Stimulated activated memory B cell treated with anti-CD40 and anti-IgM and Interleukin-4, amounts not matched to agents 10 μg/mL and 1 μg/mL and 100 μg/mL, for 72 hours (primary cell): Measurements from ENCODE around the gene GFM2.
"Not testable (repeated sequence)": the region's sequence is repeated elsewhere in the genome, so short reads cannot be mapped to it uniquely, and the experiment has no call there.

ENCODE experiments used
- ATAC-seq: fragments of 150-1000 bp; cut with Tn5 transposase; 2 replicates; pipeline ENCODE4 v1.10.0; 2021
- H3K27ac Mint-ChIP-seq: one replicate; pipeline ENCODE4 v1.8.0; 2022; ENCODE audit warnings: mild to moderate bottlenecking, mixed read lengths
- H3K27me3 Mint-ChIP-seq: one replicate; pipeline ENCODE4 v1.8.0; 2022; ENCODE audit warnings: mixed read lengths
- H3K36me3 Mint-ChIP-seq: one replicate; pipeline ENCODE4 v1.8.0; 2022; ENCODE audit warnings: mixed read lengths
- H3K4me1 Mint-ChIP-seq: one replicate; pipeline ENCODE4 v1.8.0; 2022; ENCODE audit warnings: mixed read lengths
- H3K4me3 Mint-ChIP-seq: one replicate; pipeline ENCODE4 v1.8.0; 2022; ENCODE audit warnings: mild to moderate bottlenecking, moderate library complexity, mixed read lengths
- H3K9me3 Mint-ChIP-seq: one replicate; pipeline ENCODE4 v1.8.0; 2022; ENCODE audit warnings: mixed read lengths

The GFM2 gene, protein sequence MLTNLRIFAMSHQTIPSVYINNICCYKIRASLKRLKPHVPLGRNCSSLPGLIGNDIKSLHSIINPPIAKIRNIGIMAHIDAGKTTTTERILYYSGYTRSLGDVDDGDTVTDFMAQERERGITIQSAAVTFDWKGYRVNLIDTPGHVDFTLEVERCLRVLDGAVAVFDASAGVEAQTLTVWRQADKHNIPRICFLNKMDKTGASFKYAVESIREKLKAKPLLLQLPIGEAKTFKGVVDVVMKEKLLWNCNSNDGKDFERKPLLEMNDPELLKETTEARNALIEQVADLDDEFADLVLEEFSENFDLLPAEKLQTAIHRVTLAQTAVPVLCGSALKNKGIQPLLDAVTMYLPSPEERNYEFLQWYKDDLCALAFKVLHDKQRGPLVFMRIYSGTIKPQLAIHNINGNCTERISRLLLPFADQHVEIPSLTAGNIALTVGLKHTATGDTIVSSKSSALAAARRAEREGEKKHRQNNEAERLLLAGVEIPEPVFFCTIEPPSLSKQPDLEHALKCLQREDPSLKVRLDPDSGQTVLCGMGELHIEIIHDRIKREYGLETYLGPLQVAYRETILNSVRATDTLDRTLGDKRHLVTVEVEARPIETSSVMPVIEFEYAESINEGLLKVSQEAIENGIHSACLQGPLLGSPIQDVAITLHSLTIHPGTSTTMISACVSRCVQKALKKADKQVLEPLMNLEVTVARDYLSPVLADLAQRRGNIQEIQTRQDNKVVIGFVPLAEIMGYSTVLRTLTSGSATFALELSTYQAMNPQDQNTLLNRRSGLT

DNA sequence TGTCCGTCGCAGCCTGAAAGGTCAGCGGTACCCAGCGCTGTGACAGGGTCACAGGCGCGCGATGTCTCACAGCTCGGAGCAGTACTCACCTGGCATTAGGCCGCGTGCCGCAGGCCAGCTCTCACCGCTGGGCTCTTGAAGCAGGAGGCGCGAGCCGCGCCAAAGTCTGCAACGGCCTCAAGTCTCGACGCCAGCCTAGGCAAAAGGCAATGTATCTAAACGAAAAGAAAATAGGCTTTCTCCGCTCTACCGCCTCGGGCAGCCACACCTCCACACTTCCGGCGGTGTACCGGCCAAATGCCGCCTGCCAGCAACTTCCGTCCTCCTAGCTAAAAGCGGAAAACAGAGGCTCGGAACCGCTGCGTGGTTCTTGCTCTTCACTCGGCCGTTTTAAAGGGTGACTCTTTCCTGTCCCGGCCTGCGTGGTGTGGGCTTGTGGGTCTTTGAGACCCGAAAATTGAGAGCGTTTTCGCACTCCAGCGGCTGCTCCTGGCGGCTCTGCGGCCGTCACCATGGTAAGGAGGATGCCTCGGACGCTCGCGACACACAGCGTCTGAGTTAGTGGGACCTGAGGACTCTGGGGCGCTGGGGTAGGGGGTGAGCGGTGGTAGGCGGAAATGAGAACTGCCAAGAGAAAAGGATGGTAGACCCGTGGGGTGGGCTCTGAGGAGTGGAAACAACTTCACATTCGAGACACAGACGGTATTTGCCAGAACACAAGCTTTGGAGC is at the start of gene GFM2, which contains the start of gene NSA2:
GFM2 (minus strand) TSS at position 269 of the 730 bp plus-strand sequence. CDS start 3,375 bp downstream, outside the sequence.
NSA2 (plus strand) TSS at position 401 of the 730 bp plus-strand sequence; CDS start at position 513, 112 bp downstream.
- Mint-ChIP-seq H3K27ac (peak within 1 kb of the TSS; percentile 93), H3K4me3 (peak within 1 kb of the TSS; percentile 99), H3K36me3 (peaks cover 18% of the 10 kb centered on the region), H3K27me3 (no peaks in the 10 kb centered on the region), H3K4me1 (peaks cover 15% of the 10 kb centered on the region), H3K9me3 (no peaks in the 10 kb centered on the region)
- ATAC-seq, result peak; percentile 96

DNA sequence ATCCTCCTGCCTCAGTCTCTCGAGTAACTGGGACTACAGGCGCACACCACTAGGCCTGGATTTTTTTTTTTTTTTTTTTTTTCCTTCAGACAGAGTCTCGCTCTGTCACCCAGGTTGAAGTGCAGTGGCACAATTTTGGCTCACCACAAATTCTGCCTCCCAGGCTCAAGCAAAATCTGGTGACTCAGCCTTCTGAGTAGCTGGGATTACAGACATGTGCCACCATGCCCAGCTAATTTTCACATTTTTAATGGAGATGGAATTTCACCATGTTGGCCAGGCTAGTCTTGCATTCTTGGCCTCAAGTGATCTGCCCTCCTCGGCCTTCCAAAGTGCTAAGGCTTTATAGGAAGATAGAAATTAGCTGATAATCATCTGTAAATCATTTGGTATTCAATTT is 44.0 kb upstream of the GFM2 start:
- Mint-ChIP-seq H3K36me3 (peaks cover 6% of the 10 kb centered on the region), H3K4me3 (no peak overlapping the region), H3K4me1 (no peaks in the 10 kb centered on the region), H3K9me3 (no peaks in the 10 kb centered on the region), H3K27ac (no peak overlapping the region), H3K27me3 (no peaks in the 10 kb centered on the region)
- no peak for ATAC-seq

DNA sequence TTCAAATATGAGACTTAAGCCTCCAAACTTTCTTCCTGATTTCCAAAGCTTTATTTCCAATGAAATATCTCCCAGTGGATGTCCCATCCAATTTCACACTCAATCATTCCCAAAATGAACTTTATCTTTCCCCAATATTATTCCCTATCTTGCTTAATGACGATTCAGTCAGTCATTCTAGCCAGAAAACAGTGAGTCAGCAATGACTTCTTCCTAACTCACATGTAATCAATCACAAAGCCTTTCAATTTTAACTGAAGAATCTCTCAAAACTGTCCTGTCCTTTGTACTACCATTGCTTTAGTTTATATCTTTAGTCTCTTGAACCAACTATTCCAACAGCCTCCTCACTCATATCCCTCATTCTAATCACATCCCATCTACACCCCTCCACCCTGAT is 35.0 kb upstream of the GFM2 start:
- no peak overlapping the region for H3K27ac Mint-ChIP-seq
- no peaks in the 10 kb centered on the region for H3K36me3 Mint-ChIP-seq
- no peak for ATAC-seq
- no peaks in the 10 kb centered on the region for H3K4me1 Mint-ChIP-seq
- H3K4me3 Mint-ChIP-seq, result no peak overlapping the region
- no peaks in the 10 kb centered on the region for H3K27me3 Mint-ChIP-seq
- H3K9me3 Mint-ChIP-seq, result no peaks in the 10 kb centered on the region

DNA sequence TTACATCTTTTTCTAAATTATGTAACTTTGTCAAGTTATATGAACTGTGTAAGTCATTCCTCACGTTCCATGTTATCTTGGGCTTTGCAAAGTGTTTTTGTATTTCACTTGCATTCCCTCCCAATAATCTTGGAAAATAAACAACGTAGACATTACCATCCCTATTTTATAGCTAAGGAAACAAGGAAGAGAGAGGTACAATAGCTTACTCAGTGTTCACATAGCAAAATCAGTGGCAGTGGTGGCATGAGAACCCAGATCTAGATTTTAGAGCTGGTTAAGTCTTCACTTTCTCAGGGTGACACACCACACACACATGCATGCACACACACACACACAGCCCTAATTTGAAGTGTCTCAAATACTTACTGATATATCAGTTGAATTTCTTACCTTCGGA is 34.3 kb upstream of the GFM2 start:
- Mint-ChIP-seq H3K4me1 (no peaks in the 10 kb centered on the region), H3K27me3 (no peaks in the 10 kb centered on the region), H3K9me3 (no peaks in the 10 kb centered on the region), H3K4me3 (no peak overlapping the region), H3K27ac (no peak overlapping the region), H3K36me3 (no peaks in the 10 kb centered on the region)
- ATAC-seq, result no peak

DNA sequence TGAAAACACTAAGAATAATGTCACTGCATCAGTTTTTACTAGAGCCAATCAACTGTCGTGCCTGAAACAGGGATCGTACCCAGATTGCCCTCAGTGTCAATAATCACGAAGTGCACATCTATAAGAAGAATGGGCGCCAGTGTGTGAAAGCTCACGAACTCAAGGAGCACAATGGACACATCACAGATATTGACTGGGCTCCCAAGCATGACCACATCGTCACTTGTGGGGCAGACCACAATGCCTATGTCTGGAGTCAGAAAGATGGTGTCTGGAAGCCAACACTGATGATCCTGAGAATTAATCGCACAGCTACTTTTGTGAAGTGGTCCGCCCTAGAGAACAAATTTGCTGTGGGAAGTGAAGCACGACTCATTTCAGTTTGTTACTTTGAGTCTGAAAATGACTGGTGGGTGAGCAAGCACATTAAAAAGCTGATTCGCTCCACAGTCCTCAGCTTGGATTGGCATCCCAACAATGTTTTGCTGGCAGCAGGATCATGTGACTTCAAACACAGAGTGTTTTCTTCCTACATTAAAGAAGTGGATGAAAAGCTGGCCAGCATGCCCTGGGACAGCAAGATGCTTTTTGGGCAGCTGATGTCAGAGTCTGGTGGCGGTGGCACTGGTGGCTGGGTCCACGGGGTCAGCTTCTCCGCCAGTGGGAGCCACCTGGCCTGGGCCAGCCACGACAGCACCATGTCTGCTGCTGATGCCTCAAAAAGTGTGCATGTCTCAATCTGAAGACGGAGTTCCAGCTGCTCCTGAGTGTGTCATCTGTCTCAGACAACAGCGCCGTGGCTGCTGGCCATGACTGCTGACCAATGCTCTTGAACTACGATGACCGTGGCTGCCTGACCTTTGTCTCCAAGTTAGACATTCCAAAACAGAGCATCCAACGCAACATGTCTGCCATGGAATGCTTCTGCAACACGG is 32.3 kb upstream of the GFM2 start:
- no peak for ATAC-seq
- H3K4me1 Mint-ChIP-seq, result no peaks in the 10 kb centered on the region
- no peaks in the 10 kb centered on the region for H3K27me3 Mint-ChIP-seq
- H3K9me3 Mint-ChIP-seq, result no peaks in the 10 kb centered on the region
- no peak overlapping the region for H3K27ac Mint-ChIP-seq
- peaks cover 6% of the 10 kb centered on the region for H3K36me3 Mint-ChIP-seq
- no peak overlapping the region for H3K4me3 Mint-ChIP-seq

DNA sequence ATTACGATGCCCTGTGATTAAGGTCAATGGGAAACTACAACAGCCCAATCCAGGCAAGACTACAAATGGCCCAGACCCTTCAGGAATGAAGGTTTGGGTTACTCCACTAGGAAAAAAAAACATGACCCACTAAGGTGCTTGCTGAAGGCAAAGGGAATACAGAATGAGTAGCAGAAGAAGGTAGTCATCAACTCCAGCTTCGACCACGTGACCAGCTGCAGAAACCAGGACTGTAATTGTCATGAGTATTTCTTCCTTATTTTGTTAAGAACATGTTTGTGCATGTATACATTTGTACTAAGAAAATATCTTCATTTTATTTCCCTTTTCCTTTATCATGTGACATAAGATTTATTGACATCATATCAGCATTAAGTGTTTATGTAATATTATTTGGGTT is 24.8 kb upstream of the GFM2 start:
- peaks cover 22% of the 10 kb centered on the region for H3K36me3 Mint-ChIP-seq
- H3K27ac Mint-ChIP-seq, H3K4me3 Mint-ChIP-seq, H3K9me3 Mint-ChIP-seq, H3K27me3 Mint-ChIP-seq, ATAC-seq, H3K4me1 Mint-ChIP-seq: not testable (repeated sequence)

DNA sequence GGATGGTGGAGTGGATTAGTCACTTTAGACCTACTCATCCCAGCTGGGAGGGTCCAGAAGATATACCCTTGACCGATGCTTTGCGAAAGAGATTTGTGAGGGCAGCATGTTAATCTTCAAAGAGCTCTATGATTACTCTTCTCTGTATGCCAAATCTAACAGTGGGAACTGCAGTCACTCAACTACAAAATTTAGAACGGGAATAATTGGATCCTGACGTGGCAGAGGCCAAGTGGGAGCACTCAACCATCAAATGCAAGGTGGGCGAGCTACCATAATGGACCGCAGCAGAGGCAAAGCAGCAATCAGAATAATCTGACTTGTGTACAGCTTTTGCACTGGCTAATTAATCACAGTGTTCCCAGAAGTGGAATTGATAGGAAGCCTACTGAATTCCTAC is 20.5 kb upstream of the GFM2 start:
- Mint-ChIP-seq H3K4me3 (no peak overlapping the region), H3K27ac (no peak overlapping the region), H3K4me1 (no peaks in the 10 kb centered on the region), H3K27me3 (no peaks in the 10 kb centered on the region), H3K36me3 (peaks cover 5% of the 10 kb centered on the region), H3K9me3 (no peaks in the 10 kb centered on the region)
- ATAC-seq, result no peak

DNA sequence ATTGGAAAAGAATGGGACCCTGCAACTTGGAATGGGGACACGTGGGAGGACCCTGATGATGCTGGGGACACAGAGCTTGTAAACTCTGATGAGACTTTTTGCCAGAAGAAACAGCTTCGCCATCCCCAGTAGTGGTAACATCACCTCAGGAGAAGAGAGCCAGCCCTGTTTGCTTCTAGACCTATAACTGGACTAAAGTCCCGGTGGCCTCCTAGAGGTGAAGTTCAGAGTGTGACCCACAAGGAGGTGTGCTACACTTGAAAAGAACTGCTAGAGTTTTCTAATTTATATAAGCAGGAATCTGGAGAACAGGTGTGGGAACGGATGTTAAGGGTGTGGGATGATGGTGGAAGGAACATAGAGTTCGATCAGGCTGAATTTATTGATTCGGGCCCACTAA is 19.9 kb upstream of the GFM2 start:
- no peaks in the 10 kb centered on the region for H3K27me3 Mint-ChIP-seq
- no peak for ATAC-seq

DNA sequence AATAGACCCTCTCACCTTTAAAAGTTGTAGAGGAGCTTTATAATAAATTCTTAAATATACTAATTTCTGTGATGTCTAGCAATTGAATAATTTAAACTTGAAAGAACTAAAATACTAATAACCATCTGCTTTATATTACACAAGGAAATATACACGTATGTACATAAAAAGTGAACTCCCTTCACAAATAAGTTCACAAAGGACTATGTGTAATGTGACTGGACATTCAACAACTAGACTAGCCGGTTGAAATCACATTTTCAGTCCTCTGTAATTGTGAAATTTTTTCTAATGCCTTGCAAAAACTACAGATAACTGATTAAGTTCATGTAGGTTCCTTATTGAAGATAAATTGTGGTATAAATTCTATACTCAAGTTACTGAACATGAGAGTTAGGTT is 11.7 kb upstream of the GFM2 start:
- no peak overlapping the region for H3K4me3 Mint-ChIP-seq
- no peaks in the 10 kb centered on the region for H3K27me3 Mint-ChIP-seq
- H3K9me3 Mint-ChIP-seq, result no peaks in the 10 kb centered on the region
- no peak overlapping the region for H3K27ac Mint-ChIP-seq
- H3K4me1 Mint-ChIP-seq, result no peaks in the 10 kb centered on the region
- peaks cover 6% of the 10 kb centered on the region for H3K36me3 Mint-ChIP-seq
- ATAC-seq, result no peak

More for the DNA sequence above, 19.9 kb upstream of the GFM2 start:
- Mint-ChIP-seq H3K36me3 (peaks cover 1% of the 10 kb centered on the region), H3K27ac (no peak overlapping the region), H3K4me1 (no peaks in the 10 kb centered on the region), H3K9me3 (no peaks in the 10 kb centered on the region), H3K4me3 (no peak overlapping the region)

DNA sequence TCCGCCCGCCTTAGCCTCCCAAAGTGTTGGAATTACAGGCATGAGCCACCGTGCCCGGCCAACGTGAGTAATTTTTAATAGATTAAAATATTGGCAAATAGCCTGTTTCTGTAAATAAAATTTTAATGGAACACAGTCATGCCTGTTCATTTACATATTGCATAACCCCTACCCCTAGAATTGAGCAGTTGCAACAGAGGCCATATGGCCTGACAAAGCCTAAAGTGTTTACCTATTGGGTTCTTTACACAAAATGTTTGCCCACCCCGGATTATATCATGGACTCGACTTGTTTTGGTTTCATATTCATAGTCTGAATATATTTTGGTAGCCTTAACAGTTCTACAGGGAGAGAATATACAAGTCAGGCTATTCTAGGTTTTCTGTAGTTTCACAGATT is 5.4 kb upstream of the GFM2 start:
- Mint-ChIP-seq H3K27me3 (no peaks in the 10 kb centered on the region), H3K27ac (no peak overlapping the region), H3K4me3 (no peak overlapping the region), H3K9me3 (no peaks in the 10 kb centered on the region), H3K4me1 (peaks cover 6% of the 10 kb centered on the region), H3K36me3 (peaks cover 25% of the 10 kb centered on the region)
- ATAC-seq, result no peak

DNA sequence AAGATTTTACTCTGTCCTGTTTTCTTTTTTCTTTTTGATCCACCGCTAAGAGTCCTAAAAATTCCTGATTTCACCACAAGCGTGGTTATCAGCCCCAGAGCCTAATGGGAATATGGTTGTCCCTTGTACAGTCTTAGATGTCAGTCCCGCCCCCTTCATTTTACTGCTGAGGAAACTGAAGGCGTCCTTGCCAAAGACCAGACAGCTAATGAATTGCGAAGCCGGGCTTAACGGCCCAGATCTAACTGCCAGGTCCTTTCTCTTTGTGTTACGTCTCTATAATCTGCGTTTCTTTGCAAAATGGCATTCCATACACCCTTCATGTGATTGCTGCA is 629 bp upstream of the GFM2 start:
- ATAC-seq, result peak; percentile 37
- peak overlapping the region; percentile 99 for H3K4me3 Mint-ChIP-seq
- no peaks in the 10 kb centered on the region for H3K27me3 Mint-ChIP-seq
- peaks cover 15% of the 10 kb centered on the region for H3K4me1 Mint-ChIP-seq
- H3K9me3 Mint-ChIP-seq, result no peaks in the 10 kb centered on the region
- peaks cover 15% of the 10 kb centered on the region for H3K36me3 Mint-ChIP-seq
- H3K27ac Mint-ChIP-seq, result peak overlapping the region; percentile 93

DNA sequence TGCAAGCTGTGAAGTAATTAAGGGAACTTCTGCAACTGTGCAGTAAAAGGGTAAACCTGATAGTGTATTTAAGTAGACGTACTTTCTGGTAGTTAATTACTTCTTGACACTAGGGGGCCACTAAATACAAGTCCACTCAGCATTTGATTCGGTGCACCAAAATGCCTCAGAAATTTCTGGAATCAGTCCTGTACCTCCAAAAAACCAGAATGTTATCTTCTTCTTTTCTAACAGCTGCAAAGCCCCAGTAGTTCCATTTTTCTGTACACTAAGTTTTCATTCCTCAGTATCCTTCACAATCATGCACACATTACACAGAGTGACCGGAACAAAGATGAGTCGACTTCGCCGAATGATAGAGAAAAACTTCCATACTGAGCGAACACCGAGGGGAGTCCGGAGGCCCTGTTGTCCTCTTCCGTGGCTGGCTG is 484 bp downstream of the GFM2 start:
- no peaks in the 10 kb centered on the region for H3K9me3 Mint-ChIP-seq

DNA sequence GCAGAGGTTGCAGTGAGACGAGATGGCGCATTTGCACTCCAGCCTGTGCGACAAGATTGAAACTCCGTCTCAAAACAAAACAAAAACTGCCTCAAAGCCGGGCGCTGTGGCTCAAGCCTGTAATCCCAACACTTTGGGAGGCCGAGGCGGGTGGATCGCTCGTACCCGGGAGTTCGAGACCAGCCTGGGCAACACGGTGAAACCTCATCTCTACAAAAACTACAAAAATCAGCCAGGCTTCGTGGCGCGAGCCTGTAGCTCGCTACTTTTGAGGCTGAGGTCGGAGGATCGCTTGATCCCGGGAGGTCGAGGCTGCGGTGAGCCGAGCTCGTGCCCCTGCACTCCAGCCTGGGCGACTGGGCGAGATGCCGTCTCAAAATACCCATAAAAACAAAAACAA is 988 bp downstream of the GFM2 start:
- no peaks in the 10 kb centered on the region for H3K27me3 Mint-ChIP-seq
- ATAC-seq, result no peak
- H3K4me3 Mint-ChIP-seq, result peak overlapping the region; percentile 99
- H3K4me1 Mint-ChIP-seq, result peaks cover 26% of the 10 kb centered on the region
- peaks cover 22% of the 10 kb centered on the region for H3K36me3 Mint-ChIP-seq
- peak overlapping the region; percentile 93 for H3K27ac Mint-ChIP-seq
- no peaks in the 10 kb centered on the region for H3K9me3 Mint-ChIP-seq

More for the DNA sequence above, 484 bp downstream of the GFM2 start:
- peak overlapping the region; percentile 93 for H3K27ac Mint-ChIP-seq
- H3K27me3 Mint-ChIP-seq, result no peaks in the 10 kb centered on the region
- peaks cover 22% of the 10 kb centered on the region for H3K36me3 Mint-ChIP-seq
- ATAC-seq, result peak; percentile 72
- H3K4me3 Mint-ChIP-seq, result peak overlapping the region; percentile 99
- peaks cover 21% of the 10 kb centered on the region for H3K4me1 Mint-ChIP-seq

DNA sequence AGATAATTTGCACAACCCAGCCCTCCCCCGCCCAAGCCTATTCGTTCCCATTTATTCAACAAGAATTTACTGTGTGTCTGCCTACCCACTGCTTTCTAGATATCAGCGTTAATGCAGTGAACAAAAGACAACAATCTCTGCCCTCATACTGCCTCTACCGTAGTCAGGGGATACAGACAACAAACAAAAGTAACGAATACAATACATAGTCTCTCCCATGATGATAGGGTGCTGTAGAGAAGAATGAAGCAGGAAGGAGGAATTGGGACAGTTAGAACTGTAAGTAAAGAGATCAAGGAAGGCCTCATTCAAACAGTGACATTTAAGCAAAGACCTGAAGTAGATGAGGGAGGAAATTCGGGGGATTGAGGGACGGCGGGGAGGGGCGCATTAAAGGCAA is 1.7 kb downstream of the GFM2 start:
- Mint-ChIP-seq H3K36me3 (peaks cover 22% of the 10 kb centered on the region), H3K4me3 (peak overlapping the region; percentile 66), H3K27ac (peak overlapping the region; percentile 59), H3K9me3 (no peaks in the 10 kb centered on the region), H3K4me1 (peaks cover 33% of the 10 kb centered on the region), H3K27me3 (no peaks in the 10 kb centered on the region)
- no peak for ATAC-seq
